Kidney (tissue), 22 donors: ENCODE results near the gene C11orf97. TPM values are rescaled to one million over a fixed set of nuclear protein-coding genes. Genes with fewer than 3 reads are reported as not detected.
A peak's percentile ranks its signal among the peaks of the same experiment; 100 is the strongest.

Experiments used
- DNase-seq, 5 donors: peaks; one replicate each; pipeline ENCODE4 v3.0.0-alpha.2; 2013 to 2020
- FAIRE-seq: peaks from 2 replicates; lab custom pipeline; 2012; peaks lifted over from hg19 to GRCh38; lab: Jason Lieb, UNC
- H3K27ac ChIP-seq, 2 donors: one replicate each; pipeline ENCODE4 v1.7.0; 2013; ENCODE audit warnings: low read depth in 2 of 2, low read length in 2 of 2, inconsistent platforms in 1 of 2
- H3K27me3 ChIP-seq: one replicate; pipeline ENCODE4 v1.7.1; 2013; ENCODE audit warnings: low read length, inconsistent platforms; ENCODE audit not compliant: control insufficient read depth, insufficient read depth
- H3K36me3 ChIP-seq, 3 donors: one replicate each; pipeline versions ENCODE4 v1.7.0 to v1.7.1; 2013; ENCODE audit warnings: low read length in 3 of 3, control low read depth in 1 of 3, inconsistent platforms in 1 of 3; ENCODE audit not compliant: insufficient read depth in 3 of 3, control insufficient read depth in 2 of 3
- H3K4me1 ChIP-seq, 3 donors: one replicate each; pipeline versions ENCODE4 v1.7.0 to v1.7.1; 2013; ENCODE audit warnings: low read length in 3 of 3, inconsistent platforms in 1 of 3, low read depth in 1 of 3; ENCODE audit not compliant: control insufficient read depth in 2 of 3, insufficient read depth in 2 of 3
- H3K4me3 ChIP-seq, 3 donors: one replicate each; pipeline versions ENCODE4 v1.7.0 to v1.8.1; 2013; ENCODE audit warnings: low read length in 3 of 3, control low read depth in 1 of 3, inconsistent platforms in 1 of 3
- H3K9ac ChIP-seq, 3 donors: one replicate each; pipeline versions ENCODE4 v1.7.0 to v1.7.1; 2013; ENCODE audit warnings: low read length in 3 of 3, control low read depth in 1 of 3, inconsistent platforms in 1 of 3
- H3K9me3 ChIP-seq, 3 donors: one replicate each; pipeline versions ENCODE4 v1.7.0 to v1.7.1; 2013; ENCODE audit warnings: low read length in 3 of 3, control low read depth in 1 of 3, inconsistent platforms in 1 of 3; ENCODE audit not compliant: control insufficient read depth in 2 of 3, insufficient read depth in 1 of 3
- intact Hi-C: fragments of 100-400 bp; cut with DNase I; formaldehyde crosslinking; loops from one replicate; pipeline ENCODE4 v1.11.1; 2022
- long read RNA-seq, 10 donors: library from polyadenylated mRNA in 1 of 10; unstranded in 1 of 10; transcript quantifications; one replicate each; pipeline ENCODE4 v2.0.0 and lab custom pipeline, GENCODE V29; 2021 to 2026
- polyA plus RNA-seq: library from polyadenylated mRNA; stranded (reverse); fragments of 350-450 nt; fragmentation: Illumina TruSeq; extraction: RNeasy Lipid Tissue Mini Kit (QIAGEN cat#74804); gene quantifications from one replicate; pipeline ENCODE4 v1.2.3, GENCODE V29; 2014; ENCODE audit warnings: low read depth, low replicate concordance; ENCODE audit not compliant: insufficient read depth
- total RNA-seq: library from RNA; stranded (reverse); fragmentation: NEBNext Ultra II Directional; extraction: Animal tissue kit (Norgen Biotek cat#: 25700); gene quantifications from one replicate; pipeline ENCODE4 v1.2.1, GENCODE V29; 2021
- TF ChIP-seq, protein P1 (sequence below): IDR thresholded peaks from 3 replicates; pipeline ENCODE4 v1.5.1; 2012; ENCODE audit warnings: mild to moderate bottlenecking, moderate library complexity, borderline replicate concordance; ENCODE audit not compliant: insufficient read depth; ENCODE audit errors: extremely low read depth
- donor health status: control.
- donor health status: control.
- donor health status: control.
- donor health status: control.
- donor health status: control.
- donor health status: DM: yes; HTN: yes; CAD: no.
- donor health status: Normal renal cell carcinoma (clear cell type).

C11orf97 gene, protein sequence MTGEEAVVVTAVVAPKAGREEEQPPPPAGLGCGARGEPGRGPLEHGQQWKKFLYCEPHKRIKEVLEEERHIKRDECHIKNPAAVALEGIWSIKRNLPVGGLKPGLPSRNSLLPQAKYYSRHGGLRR
- total RNA-seq (not detected), polyA plus RNA-seq (1.5 TPM)
- long read RNA-seq, donor 1 = 0 reads
- long read RNA-seq, donor 2 = 0 reads
- long read RNA-seq, donor 3 = 0 reads
- long read RNA-seq, donor 4, partial matches to known transcripts = 0 of 1 reads
- long read RNA-seq, donor 4, other reads (novel, unspliced or antisense) = 0 of 1 reads
- long read RNA-seq, donor 5 = 0 reads
- long read RNA-seq, donor 6, partial matches to known transcripts = 0 of 1 reads
- long read RNA-seq, donor 6, other reads (novel, unspliced or antisense) = 0 of 1 reads
- long read RNA-seq, donor 7, partial matches to known transcripts = 0 of 1 reads
- long read RNA-seq, donor 7, other reads (novel, unspliced or antisense) = 0 of 1 reads
- long read RNA-seq, donor 8 = 0 reads
- long read RNA-seq, donor 9 = 0 reads
- long read RNA-seq, donor 10 = 0 reads

DNA sequence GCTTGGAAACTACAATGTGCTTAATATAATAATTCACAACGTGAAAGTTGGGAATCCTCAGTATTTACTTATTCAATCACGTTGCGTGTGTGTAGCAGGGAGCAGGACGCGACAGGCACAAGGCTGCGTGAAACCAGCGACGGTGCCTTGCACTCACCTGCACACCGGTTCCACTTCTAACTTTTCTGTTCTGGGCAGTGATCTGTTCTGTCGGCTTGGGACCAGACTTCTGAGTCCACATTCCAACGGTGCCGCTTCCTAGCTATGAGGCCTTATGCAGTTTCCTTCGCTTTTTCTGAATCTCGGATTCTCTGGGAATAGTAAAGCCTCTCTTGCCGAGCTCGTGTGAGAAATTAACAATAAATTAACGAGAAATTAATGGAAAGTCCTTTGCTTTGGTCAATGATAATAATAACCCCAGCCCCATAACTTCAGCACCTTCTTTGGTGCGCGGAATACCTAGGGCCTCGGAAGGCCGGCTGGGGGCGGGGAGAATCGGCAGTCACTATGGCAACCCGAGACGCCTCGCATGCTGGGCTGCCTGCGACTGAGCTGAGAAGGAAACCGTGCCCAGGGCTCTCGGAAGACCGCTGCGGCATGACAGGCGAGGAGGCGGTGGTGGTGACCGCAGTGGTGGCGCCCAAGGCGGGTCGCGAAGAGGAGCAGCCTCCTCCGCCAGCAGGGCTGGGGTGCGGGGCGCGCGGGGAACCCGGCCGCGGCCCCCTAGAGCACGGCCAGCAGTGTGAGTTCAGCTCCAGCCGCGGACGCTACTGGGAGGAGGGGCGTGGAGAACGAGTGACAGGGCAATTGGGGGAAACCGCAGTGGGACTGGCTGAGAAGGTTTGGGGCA, at the start of gene C11orf97:
Gene C11orf97 (plus strand): TSS at position 530 of the 850 bp plus-strand sequence. CDS start 68 bp downstream, at position 598.
- Histone ChIP-seq H3K27me3 (no peaks in the 10 kb centered on the region), H3K9me3 (no peaks in the 10 kb centered on the region), H3K27ac (no peak within 1 kb of the TSS), H3K4me1 (peaks cover 0 to 5% (median 4%) of the 10 kb centered on the region in 3 donors), H3K4me3 (peak within 1 kb of the TSS; percentile 36 to 80 (median 69)), H3K9ac (peak within 1 kb of the TSS in 2 of 3 donors; percentile 14 to 39), H3K36me3 (no peaks in the 10 kb centered on the region)
- intact Hi-C loops = no loop called here
- DNase-seq = peak; percentile 77 to 88 (median 82)
- FAIRE-seq = no peak
- TF ChIP-seq, protein P1, sequence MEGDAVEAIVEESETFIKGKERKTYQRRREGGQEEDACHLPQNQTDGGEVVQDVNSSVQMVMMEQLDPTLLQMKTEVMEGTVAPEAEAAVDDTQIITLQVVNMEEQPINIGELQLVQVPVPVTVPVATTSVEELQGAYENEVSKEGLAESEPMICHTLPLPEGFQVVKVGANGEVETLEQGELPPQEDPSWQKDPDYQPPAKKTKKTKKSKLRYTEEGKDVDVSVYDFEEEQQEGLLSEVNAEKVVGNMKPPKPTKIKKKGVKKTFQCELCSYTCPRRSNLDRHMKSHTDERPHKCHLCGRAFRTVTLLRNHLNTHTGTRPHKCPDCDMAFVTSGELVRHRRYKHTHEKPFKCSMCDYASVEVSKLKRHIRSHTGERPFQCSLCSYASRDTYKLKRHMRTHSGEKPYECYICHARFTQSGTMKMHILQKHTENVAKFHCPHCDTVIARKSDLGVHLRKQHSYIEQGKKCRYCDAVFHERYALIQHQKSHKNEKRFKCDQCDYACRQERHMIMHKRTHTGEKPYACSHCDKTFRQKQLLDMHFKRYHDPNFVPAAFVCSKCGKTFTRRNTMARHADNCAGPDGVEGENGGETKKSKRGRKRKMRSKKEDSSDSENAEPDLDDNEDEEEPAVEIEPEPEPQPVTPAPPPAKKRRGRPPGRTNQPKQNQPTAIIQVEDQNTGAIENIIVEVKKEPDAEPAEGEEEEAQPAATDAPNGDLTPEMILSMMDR = no peak

GRCh38 chr11:94469416-94469815, 42.8 kb upstream of the C11orf97 start:
- H3K4me1 ChIP-seq = no peaks in the 10 kb centered on the region
- no peak for FAIRE-seq
- intact Hi-C loops = no loop called here
- H3K27me3 ChIP-seq = no peaks in the 10 kb centered on the region
- H3K27ac ChIP-seq = no peak overlapping the region
- TF ChIP-seq, protein P1 = no peak
- no peak overlapping the region for H3K4me3 ChIP-seq
- no peak overlapping the region for H3K9ac ChIP-seq
- no peak for DNase-seq
- peaks cover 3 to 13% (median 6%) of the 10 kb centered on the region in 3 donors for H3K36me3 ChIP-seq
- H3K9me3 ChIP-seq = no peaks in the 10 kb centered on the region

DNA sequence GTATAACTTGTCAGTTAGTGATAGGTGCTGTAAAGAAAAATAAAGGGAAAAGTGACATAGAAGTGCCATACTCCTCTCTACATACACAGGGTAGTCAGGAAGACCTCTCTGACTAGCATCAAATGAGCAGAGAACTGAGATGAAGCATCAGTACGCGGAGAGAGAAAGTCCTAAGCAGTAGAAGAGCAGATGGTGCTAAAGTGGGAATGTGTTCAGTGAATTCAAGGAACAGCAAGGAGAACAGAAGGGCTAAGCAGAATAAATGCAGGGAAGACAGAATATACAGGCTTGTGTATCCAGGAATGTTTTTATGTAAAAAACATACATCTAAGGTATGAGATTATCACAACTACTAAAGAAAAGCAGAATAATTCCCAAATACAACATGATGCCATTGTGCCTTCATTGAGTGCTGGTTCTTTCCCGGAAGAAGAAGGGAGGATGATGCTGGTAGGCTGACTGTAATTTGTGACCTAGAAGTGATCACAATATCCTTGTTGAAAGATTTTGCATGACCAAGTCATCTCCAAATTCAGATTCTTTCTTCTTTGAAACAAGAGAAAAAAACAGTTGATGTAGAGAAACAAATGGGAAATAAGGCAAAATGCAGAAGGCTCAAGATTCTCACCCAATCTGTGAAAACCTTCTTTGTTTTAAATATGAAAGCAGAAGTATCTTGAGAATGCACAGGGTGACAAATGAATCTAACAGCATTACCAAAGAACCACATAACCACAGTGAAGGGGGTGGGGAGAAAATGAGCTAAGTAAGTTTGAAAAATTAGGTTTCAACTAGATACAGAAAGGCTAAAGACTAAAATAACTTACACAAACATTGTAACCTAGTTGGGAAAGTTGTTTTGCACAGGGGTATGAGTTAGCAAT, 39.1 kb upstream of the C11orf97 start:
- H3K4me1 ChIP-seq = no peaks in the 10 kb centered on the region
- intact Hi-C loops = no loop called here
- H3K9me3 ChIP-seq = no peaks in the 10 kb centered on the region
- H3K4me3 ChIP-seq = no peak overlapping the region
- no peak overlapping the region for H3K9ac ChIP-seq
- TF ChIP-seq, protein P1 = no peak
- no peaks in the 10 kb centered on the region for H3K27me3 ChIP-seq
- peaks cover 3 to 18% (median 5%) of the 10 kb centered on the region in 3 donors for H3K36me3 ChIP-seq
- no peak for DNase-seq
- H3K27ac ChIP-seq = no peak overlapping the region
- no peak for FAIRE-seq
